Melanocyte of skin (primary cell): ENCODE data around the gene PYROXD2. TPM values are rescaled to one million over a fixed set of nuclear protein-coding genes. Genes with fewer than 3 reads are reported as not detected.

ENCODE experiments used
- small RNA-seq, 2 donors: library from RNA; depleted of rRNA; stranded (forward); fragments of <200 nt; gene quantifications; one replicate each; pipeline ENCODE3, GENCODE V24; 2012
- total RNA-seq, 2 donors: library from RNA; depleted of rRNA; stranded (reverse); fragments of >200 nt; gene quantifications; 2 replicates each; pipeline ENCODE4 v1.2.3, GENCODE V29; 2012

The PYROXD2 gene
- 1 to 10 TPM; 2.8 to 5.0 TPM for total RNA-seq

GRCh38 chr10:98414932-98415730 is at the start of gene PYROXD2:
Gene PYROXD2 (minus strand): TSS chr10:98415182. CDS start chr10:98415135, 47 bp downstream.

GRCh38 chr10:98446661-98447221 is 31.8 kb upstream of the PYROXD2 start, which contains the start of gene HPS1:
Gene HPS1 (minus strand): TSS chr10:98446935. CDS start chr10:98443240, 3,695 bp downstream.

Small RNA genes within 50 kb of the gene (small RNA-seq; reads per million reads assigned to genes)
- gene MIR4685: 0 to 0.21 reads per million in 2 donors

Other genes with a start within 250 kb of the PYROXD2 start
- gene LOXL4, start 147.0 kb downstream of the PYROXD2 start, total RNA-seq: under 1 TPM; 0.33 to 0.34 TPM
- 10 to 100 TPM; 51.0 to 54.0 TPM for gene HPS1, start 31.8 kb upstream of the PYROXD2 start, total RNA-seq